Activated CD4-positive, alpha-beta T cell treated with anti-CD3 and anti-CD28 coated beads, Interleukin-2, Interleukin-6, amounts not matched to agents 100 ng/mL and 50 ng/mL, durations not matched to agents 16 hours and 8 hours (primary cell): ENCODE data around the gene MYBL2.

Experiments used
- DNase-seq: peaks from one replicate; pipeline ENCODE4 v3.0.0-alpha.2; 2020

MYBL2 gene

DNA sequence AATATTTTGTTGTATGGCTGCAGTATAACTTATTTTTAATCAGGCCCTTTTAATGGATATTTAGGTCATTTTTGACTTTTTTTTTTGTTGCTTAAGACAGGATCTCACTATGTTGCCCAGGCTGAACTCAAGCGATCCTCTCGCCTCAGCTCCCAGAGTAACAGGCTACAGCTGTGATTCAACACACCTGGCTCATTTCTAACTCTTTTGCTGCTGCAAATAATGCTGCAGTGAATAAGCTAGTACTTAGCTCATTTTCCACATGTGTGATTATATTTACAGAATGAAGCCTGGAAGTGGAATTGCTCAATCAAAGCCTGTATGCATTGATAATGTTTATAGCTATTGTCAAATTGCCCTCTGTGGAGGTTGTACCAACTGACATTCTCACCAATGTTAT, 58.8 kb downstream of the MYBL2 start:
- DNase-seq, result no peak

DNA sequence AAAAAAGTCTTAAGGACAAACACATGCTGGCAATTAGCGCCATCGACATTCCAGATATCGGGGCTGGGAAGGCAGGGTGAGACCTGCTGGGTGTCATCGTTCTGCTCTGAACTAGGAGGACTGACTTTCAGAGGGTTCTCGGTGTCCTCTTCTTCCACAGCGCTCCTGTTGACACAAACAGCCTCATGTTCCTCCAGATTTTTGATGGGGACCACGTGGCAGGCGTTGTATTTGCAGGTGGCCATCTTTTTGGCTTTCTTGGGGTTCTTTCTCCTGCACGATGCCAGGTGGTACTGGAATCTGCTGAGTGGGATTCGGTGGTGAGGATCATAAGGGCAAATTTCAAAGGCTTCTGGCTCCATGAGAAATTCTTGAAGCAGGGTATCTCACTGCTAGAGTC, 59.4 kb downstream of the MYBL2 start:
- no peak for DNase-seq

DNA sequence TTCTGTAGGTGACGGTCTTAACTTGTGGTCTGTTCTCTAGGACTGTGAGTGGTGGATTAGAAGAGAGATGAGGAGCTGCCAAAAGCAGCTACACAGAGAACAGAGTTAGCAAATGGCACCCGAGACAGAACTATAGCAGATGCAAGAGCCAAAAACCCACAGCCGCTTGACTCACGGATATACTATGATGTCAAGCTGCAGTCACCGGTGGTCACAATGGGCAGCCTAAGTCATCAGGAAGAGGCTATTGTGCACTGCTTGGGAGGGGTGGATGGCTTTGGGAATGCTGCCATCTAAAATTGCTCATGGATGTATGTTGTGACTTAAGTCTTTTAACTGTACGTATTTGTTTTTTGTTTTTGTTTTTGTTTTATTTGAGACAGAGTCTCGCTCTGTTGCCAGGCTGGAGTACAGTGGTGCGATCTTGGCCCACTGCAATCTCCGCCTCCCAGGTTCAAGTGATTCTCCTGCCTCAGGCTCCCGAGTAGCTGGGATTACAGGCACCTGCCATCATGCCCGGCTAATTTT, 60.0 kb downstream of the MYBL2 start, which contains the start of gene GTSF1L:
Gene GTSF1L, minus strand, starts transcription at position 192 of the 528 bp plus-strand sequence. CDS start 308 bp downstream, outside the sequence.
- DNase-seq, result no peak

DNA sequence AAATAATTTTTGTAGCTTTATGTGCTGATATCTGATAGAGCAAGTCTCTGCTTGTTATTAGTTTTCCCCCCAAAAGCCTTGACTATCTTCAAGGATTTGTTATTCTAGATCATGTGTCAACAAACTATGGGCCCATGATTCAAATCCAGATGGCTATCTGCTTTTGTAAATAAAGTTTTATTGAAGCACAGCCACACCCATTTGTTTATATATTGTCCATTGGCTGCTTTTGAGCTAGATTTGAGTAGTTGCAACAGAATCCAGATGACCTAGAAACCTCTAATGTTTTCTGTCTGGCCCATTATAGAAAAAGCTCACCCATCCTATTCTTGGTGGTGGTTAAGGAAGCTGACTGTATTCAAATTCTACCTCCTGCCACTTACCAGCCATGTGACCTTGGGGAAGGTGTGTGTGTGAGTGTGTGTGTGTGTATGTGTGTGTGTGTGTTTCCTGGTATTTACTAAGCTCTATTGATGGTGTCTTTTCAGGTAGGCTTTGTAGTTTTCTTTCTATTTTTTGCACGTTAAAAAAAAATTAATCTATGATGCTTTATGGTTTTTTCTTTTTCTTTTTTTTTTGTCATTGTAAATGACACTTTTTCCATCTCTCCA, 61.2 kb downstream of the MYBL2 start:
- DNase-seq, result no peak

DNA sequence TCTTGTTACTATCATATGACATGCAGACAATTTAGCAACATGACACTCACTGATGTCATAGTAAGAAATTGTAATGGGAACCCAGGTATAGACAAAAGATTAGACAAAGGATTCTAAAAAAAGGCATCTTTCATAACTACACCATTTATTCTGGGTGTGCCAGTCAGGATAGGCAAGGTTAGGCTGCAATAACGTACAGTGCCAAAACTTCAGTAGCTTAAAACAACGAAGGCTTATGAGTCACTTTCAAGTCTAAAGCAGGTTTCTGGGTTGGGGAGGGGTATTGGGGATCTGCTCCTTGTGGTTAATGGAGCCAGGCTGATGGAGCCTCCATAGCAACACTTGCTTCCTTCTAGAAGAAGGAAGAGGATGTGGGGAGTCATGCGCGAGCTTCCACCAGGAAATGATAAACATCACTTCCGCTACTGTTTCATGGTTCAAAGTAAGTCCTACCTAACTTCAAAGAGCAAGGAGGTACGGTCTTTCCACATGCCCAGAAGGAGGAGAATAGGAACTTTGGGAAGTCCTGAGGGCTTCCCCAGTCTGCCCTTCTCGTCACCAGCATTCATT, 61.9 kb downstream of the MYBL2 start:
- DNase-seq, result no peak

DNA sequence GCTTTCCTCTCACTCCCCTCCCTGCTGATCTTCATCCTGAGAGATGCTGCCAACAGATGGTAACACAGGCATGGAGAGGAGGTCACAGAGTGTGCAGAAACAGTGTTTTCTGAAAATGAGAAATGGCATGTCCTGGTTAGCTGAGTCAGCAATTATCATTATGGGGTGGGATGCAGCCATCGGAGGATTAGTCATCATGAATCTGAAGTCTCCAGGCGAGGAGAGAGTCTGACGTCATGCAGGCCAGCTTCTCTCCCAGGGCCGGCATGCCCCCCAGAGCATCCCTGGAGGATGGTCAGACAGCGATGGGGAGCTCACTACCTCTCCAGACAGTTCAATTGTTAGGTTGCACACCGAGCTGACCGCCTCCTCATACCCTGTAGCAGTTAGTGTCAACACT, 64.6 kb downstream of the MYBL2 start:
- DNase-seq, result no peak

DNA sequence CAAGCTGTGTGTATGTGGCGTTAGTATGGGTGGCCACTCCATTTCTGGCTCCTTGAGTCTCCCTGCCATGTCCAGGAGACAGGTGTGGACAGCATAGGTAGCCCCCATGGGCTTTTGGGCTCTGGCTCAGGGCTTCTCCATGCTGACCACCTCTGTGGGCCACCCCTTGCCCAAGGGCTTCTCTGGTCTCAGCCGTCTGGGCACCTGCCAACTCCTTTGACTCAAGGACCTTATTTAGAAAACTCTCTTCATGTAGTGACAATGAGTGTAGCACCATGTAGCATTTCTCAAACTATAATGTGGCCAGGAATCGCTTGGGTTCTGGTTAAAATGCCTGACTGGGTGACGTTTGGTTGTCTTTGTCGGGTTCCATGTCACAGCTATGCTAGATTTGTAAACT, 65.0 kb downstream of the MYBL2 start:
- DNase-seq, result no peak

DNA sequence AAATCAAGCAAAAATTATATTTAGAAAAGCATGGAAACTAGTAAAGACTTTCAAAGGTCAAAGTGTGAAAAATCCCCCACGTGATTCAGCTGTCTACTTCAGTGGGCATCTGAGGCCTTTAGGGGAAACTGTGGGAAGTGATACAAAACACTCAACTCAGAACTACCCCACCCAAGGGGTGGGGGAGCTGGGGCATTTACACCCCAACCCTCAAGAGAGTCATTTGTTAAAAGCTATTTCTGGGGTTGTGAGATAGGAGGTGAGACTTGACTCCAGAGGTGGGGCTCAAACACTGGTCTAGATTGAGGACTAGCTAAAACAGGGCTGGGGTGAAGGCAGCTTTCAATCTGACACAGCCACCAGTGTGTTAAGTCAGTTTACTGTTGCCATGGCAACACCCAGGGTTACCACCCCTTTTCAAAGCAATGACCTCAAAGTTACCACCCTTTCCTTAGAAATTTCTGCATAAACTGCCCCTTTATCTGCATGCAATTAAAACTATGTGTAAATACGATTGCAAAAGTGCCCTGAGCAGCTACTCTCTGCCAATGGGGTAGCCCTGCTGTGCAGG, 69.8 kb downstream of the MYBL2 start:
- DNase-seq, result peak; percentile 82

DNA sequence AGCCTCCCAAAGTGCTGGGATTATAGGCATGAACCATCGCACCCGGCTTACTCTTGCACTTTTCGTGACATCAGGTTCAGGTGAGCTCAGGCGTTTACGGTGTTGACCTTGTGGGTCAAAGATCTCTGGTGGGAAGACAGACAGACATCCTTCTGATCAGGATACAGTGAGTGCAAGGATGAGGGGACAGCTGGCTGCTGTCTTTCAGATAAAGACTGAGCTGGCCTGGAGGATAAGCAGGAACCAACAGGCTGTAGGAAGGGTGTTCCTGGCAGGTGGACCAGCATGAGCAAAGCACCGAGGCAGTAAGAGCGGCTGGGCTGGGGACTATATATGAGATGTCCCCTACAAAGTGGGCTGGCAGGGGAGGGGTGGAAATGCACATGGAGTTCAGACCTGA, 71.0 kb downstream of the MYBL2 start:
- DNase-seq, result no peak

DNA sequence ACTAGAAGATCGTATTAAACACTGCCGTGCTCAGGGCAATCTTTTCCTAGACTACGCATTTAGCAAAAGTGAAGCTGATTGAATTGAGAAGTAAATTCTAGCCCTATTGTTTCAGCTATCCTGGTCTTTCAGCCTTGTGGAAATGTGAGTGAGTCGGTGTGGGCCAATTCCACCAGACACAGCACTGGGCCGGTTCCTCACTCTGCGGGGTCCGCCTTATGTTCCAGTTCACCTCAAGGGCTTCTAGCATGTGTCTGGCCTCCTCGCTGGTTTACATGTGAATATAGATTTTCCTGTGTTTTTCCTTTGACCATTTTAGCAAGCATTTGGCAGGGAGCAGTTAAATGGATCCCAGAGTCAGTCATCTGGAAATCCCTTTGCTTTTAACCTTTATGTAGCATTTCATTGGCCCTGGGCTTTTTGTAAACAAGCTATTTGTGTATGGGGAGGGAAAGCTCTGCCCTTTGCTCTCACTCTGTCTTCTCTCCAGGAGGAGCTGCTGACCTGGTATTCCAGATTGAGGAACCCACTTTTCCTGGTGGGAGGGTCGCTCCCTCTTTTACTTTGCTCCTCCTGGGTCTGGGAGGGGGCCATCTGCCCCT, 72.3 kb downstream of the MYBL2 start:
- no peak for DNase-seq

DNA sequence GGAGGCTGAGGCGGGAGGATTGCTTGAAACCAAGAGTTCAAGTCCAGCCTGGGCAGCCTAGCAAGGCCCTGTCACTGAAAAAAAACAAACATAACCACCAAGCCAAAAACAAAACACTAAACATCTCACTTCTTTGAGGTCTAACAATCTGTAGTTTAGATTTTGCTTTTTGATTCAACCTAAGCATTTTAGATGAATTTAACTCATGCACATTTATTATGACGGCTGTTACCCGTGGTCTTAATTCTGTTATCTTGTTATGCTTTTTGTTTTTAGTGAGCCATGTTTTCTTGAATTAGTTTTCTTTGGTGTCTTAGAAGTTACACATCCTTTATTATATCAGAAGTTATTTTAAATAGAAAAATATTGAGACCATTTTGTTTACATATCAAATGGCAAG, 73.7 kb downstream of the MYBL2 start:
- DNase-seq, result no peak

DNA sequence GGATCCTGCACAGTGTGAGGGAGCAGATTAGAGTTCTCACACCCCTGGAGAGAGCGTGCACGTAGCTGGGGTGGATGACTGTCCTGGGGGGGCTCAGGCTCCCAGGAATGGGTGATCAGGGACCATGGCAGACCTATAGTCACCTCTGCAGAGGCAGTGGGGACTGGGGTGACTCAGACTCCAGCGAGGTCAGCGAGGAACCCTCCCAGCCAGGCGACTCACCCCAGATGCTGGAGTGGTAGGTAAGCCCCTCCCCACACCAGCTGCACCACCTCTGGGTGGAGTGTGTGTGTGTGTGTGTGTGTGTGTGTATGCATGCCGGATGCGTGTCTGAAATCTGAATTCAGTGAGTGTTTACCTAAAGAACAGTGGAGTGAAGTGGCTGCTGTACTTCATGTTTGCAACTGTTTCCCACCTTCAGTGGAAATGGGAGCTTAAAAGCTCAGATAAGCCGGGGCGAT, 77.3 kb downstream of the MYBL2 start:
- DNase-seq, result no peak

DNA sequence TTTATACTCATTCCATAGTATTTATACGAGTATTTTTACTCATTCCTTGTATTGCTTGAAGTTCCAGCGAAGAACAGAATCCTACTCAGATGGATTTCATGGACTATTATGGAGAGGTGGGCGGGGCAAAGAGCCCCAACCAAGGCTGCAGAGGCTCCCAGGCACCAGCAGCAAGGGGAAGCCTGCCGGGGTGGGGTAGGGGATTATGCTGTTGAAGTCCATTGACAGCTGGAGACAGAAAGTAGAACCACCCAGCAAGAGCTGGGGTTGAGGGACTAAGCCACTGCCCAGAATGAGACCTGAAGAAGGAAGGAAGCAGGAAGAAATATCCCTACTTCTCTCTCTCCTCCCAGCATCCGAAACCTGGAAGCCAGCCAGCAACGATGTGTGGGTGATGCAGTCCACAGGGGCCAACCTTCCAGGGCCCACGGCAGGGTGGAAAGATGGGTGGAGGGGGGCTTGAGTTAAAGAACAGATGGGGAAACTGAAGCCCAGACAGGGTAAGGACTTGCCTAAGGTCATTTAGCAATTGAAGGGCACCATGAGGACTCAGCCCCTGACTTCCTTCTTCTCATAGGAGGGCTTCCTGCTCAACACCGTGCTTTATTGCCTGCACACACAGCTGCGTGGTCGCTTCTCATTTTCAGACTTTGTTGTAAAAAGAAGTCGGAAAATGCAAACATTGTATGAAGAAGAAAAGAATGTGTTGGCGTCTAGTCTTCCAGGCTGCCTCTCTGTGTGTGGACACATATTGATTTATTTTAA, 78.2 kb downstream of the MYBL2 start:
- DNase-seq, result no peak

DNA sequence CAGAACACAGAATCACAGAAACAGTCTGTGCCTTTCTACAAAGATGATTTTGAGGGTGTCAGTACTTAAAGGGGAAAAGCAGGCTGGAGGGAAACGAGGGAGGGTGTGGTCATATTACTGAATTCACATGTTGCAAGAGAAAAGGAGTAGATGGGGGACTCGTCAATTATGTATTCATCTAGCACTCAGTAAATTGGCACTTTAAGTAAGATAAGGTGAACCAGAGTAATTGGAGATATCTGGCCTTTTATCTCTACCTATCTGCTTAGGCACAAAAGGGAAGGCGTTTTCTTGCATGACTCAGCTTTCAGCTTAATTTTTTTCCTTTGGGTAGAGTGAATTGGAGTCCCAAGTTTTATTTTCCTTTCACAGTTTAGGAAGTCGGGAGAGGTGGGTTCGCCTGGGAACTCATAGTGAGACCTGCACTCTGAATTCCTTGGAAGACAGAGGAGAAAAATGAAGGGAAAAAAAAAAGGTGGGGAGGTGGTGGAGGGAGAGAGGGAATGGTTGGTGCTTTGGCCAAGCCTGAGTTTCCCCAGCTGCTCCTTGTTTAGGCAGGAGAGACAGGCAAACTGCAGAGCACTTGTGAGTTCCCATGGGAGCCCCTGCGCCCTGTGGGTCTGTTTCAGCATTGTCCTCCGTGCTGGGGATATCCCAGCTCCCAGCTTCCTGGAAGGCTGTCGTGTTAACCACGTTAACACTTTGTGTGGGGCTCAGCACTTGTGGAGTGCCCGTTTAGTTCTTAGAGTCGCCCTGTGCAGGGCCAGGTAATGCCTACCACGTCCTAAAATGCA, 79.6 kb downstream of the MYBL2 start:
- no peak for DNase-seq

DNA sequence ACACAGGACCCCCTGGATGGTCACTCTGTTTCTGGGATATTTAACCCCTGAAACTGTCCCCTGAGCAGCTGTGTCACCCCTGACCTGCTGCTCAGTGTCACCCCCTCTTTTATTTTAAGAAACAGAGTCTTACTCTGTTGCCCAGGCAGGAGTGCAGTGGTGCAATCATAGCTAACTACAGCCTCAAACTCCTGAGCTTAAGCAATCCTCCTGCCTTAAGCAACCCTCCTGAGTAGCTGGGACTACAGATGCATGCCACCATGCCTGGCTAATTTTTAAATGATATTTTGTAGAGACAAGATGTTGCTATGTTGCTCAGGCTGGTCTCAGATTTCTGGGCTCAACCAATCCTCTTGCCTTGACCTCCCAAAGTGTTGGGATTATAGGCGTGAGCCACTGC, 81.4 kb downstream of the MYBL2 start:
- DNase-seq, result no peak

DNA sequence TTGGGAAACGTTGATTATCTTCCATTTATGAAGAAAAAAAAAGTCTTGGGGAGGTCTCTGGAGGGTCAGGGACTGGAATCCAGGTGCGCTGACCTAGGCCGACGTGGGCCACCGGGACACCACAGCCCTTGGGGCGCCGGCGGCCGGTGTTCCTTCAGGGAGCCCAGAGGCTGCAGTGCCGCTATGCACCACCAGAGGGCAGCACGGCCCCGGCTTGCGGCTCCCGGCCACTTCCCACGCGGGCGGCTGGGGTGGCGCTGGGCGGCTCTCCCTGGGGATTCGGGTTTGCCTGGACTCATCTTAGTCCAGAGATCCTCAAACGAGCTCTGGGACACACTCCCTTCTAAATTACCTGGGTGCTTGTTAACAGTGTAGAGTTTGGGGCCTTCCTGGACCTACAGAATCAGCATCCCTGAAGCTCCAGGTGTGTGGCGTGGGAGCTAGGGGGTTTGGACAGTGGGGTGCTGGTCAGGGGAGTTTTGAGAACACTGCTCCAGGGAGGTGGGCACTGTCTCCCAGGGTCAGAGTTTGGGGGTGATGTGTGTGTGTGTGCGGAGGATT, 82.9 kb downstream of the MYBL2 start:
- peak; percentile 93 for DNase-seq

DNA sequence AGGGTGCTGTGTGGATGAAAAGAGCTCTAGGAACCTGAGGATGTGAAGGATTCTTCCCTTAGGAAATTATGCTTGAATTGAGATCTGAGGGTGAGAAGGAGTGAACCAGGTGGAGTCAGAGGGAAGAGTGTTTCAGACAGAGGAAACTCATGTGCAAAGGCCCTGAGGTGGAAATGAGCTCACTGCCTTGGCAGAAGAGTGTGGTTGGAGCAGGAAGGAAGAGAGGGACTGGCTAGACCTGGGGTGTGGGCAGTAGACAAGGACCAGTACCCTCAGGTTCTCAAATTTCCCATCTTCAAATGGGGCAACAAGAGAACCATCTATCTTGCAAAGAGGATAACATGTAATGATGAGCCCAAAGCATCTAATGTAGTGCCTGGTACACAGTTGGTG, 83.9 kb downstream of the MYBL2 start:
- no peak for DNase-seq

DNA sequence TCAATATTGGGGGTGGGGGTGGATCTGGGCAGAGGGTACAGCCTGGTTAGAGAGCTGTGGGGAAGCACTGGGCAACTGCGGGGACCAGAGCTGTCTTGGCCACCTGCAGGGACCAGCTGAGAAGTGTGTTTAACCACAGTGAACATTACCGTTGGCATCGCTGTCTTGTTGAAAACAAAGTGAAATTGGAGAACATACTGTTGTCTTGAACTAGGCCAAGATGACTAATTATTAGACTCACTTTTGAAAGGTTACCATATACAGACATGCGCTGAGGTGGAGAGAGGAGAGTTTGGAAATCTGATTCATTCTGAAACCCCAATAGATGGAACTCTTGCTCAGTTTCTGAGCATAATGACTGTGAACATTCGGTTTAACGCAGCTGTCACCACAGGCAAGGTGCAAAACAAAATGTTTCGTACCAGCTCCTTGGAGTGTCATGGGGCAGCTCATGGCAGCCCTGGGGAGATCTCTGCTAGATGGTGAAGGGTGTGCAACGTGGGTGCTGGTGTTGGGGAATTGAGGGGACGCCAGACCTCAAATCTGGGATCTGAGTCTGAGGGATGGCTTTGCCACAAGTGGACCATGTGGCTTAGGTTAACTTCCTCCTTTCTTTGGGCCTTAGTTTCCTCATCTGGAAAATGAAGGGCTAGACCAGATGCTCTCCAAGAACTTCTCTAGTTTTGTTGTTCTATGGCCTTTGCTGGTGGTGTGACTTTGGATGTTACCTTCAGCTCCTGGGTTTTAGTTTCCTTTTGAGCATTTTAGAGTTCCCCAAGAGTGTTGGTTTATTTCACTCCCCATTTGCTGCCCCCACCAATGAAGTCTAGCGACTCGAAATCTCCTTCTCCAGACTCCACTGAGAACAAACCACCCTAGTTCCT, 84.5 kb downstream of the MYBL2 start:
- DNase-seq, result peak; percentile 94

DNA sequence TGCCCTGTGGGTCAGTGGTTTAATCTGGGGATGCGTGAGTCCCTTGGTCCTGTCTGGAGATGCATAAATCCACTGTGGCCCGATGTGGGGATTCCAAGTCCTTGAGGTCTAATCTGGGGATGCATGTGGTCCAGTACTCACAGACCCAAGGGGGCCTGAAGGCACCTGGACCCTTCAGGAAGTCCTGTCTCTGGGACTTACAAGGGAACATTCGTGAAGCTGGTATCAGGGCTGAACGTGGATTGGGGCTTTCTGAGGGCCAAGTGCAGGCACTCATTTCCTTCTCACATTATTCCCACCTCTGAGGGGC, 85.1 kb downstream of the MYBL2 start:
- DNase-seq, result no peak

DNA sequence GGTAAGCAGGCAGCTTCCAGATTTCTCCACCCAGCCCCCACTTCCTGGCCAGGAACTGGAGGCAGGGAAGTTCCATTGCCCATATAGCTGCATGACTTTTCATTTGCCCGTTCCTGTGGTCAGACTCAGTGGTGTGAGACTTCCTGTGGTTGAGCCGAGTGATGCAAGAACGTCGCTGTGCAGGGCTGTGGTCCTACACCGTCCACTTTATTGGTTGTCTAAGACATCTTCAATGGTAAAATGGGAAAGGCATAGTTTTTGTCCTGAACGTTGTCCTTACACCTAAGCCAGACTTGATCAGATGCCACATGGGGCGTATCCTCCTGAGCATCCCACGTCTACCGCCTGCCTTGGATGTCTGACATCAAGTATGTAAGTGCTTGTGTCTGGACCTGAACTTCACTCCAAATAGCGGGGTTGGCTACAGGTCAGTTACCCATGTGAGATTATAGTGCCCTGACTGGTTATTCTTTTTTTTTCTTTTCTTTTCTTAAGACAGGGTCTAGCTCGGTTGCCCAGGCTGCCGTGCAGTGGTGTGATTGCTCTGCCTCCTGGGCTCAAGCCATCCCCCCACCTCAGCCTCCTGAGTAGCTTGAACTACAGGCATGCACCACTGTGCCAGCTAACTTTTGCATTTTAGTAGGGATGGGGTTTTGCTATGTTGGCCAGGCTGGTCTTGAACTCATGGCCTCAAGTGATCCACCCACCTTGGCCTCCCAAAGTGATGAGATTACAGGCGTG, 85.8 kb downstream of the MYBL2 start:
- peak; percentile 87 for DNase-seq
